Measurements from ENCODE around the gene AREL1.

AREL1 gene

DNA sequence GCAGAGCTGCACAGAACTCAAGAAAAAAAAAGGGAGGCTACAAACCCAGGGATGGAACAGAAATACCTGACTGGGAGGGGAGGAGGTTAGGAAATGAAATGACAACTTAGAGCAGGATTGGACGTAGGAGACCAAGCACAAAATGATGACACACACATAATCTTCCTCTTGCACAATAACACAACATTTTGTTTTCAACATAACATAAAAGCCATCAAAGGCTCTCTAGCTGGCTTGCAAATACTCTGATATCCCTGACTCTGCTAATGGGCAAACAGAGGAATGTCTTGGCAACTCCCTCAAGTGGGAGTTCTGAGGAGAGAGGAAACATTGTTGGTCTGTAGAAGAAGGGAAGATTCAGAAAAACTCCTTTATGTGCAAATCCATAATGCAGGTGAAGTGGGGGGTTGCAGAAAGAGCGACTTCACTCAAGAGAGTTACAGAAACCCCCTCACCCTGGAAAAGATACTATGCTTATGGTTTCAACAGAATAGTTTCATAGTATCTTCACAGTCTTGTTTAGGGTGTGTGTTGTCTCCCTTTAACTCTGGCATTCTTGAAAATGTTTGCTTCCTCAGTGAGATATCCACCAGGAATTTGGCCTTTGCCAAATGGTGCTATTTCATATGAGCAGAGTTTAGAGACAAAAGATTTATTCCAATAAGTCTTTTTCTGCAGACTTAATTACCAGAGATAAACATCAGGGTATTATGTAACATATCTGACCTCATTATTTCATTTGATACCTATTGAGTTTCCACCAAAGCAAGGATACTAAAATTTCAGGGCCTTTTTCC, 57.1 kb downstream of the AREL1 start:
- H3K4me1 ChIP-seq (ENCODE audit: control insufficient read depth, insufficient read depth, low read length) = no peaks in the 10 kb centered on the region
- no peak overlapping the region for H3K9ac ChIP-seq (ENCODE audit: low read depth, low read length)
- no peaks in the 10 kb centered on the region for H3K27me3 ChIP-seq (ENCODE audit: control insufficient read depth, insufficient read depth, low read length)
- H3K4me3 ChIP-seq (ENCODE audit: low read depth, low read length) = no peak overlapping the region
- no peaks in the 10 kb centered on the region for H3K9me3 ChIP-seq (ENCODE audit: control insufficient read depth, insufficient read depth, low read length)
- peaks cover 3% of the 10 kb centered on the region for H3K36me3 ChIP-seq (ENCODE audit: control insufficient read depth, insufficient read depth, low read length)

DNA sequence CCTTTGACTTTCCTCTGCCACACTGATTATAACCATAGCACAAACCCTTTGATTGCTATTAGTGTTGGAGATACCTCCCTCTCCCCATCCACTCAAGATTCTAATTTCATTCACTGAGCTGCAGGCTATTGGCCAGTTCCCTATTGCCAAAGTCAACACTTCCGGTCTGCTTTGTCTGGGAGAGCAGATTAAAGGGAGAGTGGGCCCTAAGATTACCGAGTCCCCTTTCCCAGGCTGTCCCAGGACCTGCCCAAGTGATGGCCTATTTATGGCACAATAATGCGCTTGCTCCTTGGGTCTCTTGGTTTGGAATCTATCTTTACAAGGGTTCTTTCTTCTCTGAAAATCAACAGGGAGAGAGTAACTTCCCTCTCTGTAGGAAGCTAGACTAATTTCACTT, 57.9 kb downstream of the AREL1 start:
- H3K9me3 ChIP-seq (ENCODE audit: control insufficient read depth, insufficient read depth, low read length) = no peaks in the 10 kb centered on the region
- no peaks in the 10 kb centered on the region for H3K27me3 ChIP-seq (ENCODE audit: control insufficient read depth, insufficient read depth, low read length)
- no peak overlapping the region for H3K9ac ChIP-seq (ENCODE audit: low read depth, low read length)
- no peaks in the 10 kb centered on the region for H3K4me1 ChIP-seq (ENCODE audit: control insufficient read depth, insufficient read depth, low read length)
- no peak overlapping the region for H3K4me3 ChIP-seq (ENCODE audit: low read depth, low read length)
- H3K36me3 ChIP-seq (ENCODE audit: control insufficient read depth, insufficient read depth, low read length) = peaks cover 3% of the 10 kb centered on the region

GRCh38 chr14:74653386-74654138, 59.3 kb downstream of the AREL1 start:
- Histone ChIP-seq H3K36me3 (ENCODE audit: control insufficient read depth, insufficient read depth, low read length) (peaks cover 3% of the 10 kb centered on the region), H3K9me3 (ENCODE audit: control insufficient read depth, insufficient read depth, low read length) (no peaks in the 10 kb centered on the region), H3K9ac (ENCODE audit: low read depth, low read length) (no peak overlapping the region), H3K27me3 (ENCODE audit: control insufficient read depth, insufficient read depth, low read length) (no peaks in the 10 kb centered on the region), H3K4me1 (ENCODE audit: control insufficient read depth, insufficient read depth, low read length) (no peaks in the 10 kb centered on the region), H3K4me3 (ENCODE audit: low read depth, low read length) (no peak overlapping the region)

DNA sequence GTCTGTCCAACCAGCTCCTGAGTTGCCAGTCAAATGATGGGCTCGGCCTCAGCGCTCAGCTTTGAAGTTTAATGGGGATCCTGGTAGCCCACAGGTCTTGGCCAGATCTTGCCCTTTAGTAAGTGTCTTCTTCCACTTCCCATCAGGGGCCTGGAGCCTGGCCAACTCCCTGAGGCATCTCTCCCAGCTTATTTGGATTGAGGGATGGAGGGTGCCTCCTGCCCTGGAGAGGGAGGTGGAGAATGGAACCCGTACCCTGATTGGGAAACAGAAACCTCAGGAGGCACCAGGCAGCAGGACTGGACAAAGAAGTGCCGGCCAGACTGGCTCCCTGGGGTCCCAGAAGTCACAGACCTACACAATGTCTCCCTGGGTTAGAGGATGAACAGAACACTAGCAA, 60.3 kb downstream of the AREL1 start:
- Histone ChIP-seq H3K4me1 (ENCODE audit: control insufficient read depth, insufficient read depth, low read length) (no peaks in the 10 kb centered on the region), H3K27me3 (ENCODE audit: control insufficient read depth, insufficient read depth, low read length) (no peaks in the 10 kb centered on the region), H3K36me3 (ENCODE audit: control insufficient read depth, insufficient read depth, low read length) (peaks cover 3% of the 10 kb centered on the region), H3K4me3 (ENCODE audit: low read depth, low read length) (no peak overlapping the region), H3K9me3 (ENCODE audit: control insufficient read depth, insufficient read depth, low read length) (no peaks in the 10 kb centered on the region), H3K9ac (ENCODE audit: low read depth, low read length) (no peak overlapping the region)

GRCh38 chr14:74650927-74651686, 61.8 kb downstream of the AREL1 start:
- no peak overlapping the region for H3K4me3 ChIP-seq (ENCODE audit: low read depth, low read length)
- H3K27me3 ChIP-seq (ENCODE audit: control insufficient read depth, insufficient read depth, low read length) = no peaks in the 10 kb centered on the region
- no peaks in the 10 kb centered on the region for H3K9me3 ChIP-seq (ENCODE audit: control insufficient read depth, insufficient read depth, low read length)
- no peak overlapping the region for H3K9ac ChIP-seq (ENCODE audit: low read depth, low read length)
- no peaks in the 10 kb centered on the region for H3K4me1 ChIP-seq (ENCODE audit: control insufficient read depth, insufficient read depth, low read length)
- H3K36me3 ChIP-seq (ENCODE audit: control insufficient read depth, insufficient read depth, low read length) = peaks cover 3% of the 10 kb centered on the region

- Histone ChIP-seq H3K27me3 (ENCODE audit: control insufficient read depth, insufficient read depth, low read length) (no peaks in the 10 kb centered on the region), H3K9me3 (ENCODE audit: control insufficient read depth, insufficient read depth, low read length) (no peaks in the 10 kb centered on the region), H3K9ac (ENCODE audit: low read depth, low read length) (no peak overlapping the region), H3K4me3 (ENCODE audit: low read depth, low read length) (no peak overlapping the region), H3K36me3 (ENCODE audit: control insufficient read depth, insufficient read depth, low read length) (peaks cover 3% of the 10 kb centered on the region), H3K4me1 (ENCODE audit: control insufficient read depth, insufficient read depth, low read length) (no peaks in the 10 kb centered on the region)
These were observed 63.2 kb downstream of the AREL1 start for GRCh38 chr14:74649673-74650072.

GRCh38 chr14:74649167-74649566, 63.7 kb downstream of the AREL1 start:
- no peaks in the 10 kb centered on the region for H3K4me1 ChIP-seq (ENCODE audit: control insufficient read depth, insufficient read depth, low read length)
- no peaks in the 10 kb centered on the region for H3K9me3 ChIP-seq (ENCODE audit: control insufficient read depth, insufficient read depth, low read length)
- no peak overlapping the region for H3K4me3 ChIP-seq (ENCODE audit: low read depth, low read length)
- H3K27me3 ChIP-seq (ENCODE audit: control insufficient read depth, insufficient read depth, low read length) = no peaks in the 10 kb centered on the region
- H3K36me3 ChIP-seq (ENCODE audit: control insufficient read depth, insufficient read depth, low read length) = peaks cover 3% of the 10 kb centered on the region
- H3K9ac ChIP-seq (ENCODE audit: low read depth, low read length) = no peak overlapping the region

DNA sequence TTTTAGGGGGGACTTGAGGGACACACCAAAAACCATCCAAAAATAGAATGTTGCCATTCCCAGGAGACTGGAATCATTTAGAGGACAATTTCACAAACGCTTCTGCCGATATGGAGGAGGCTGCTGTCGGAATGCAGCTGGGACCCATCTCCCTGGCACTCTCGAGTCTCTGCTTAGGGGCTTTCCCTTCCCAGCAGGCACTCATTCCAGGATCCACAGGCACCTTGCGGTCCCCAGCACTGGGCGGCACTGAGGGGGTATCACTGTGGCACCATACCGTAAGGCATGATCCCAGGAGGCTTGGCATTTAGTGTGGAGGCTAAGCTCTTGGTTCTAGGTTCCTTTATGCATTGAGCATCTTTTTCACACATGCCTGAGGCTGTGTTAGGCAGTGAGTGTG, 64.3 kb downstream of the AREL1 start:
- Histone ChIP-seq H3K27me3 (ENCODE audit: control insufficient read depth, insufficient read depth, low read length) (no peaks in the 10 kb centered on the region), H3K4me1 (ENCODE audit: control insufficient read depth, insufficient read depth, low read length) (no peaks in the 10 kb centered on the region), H3K4me3 (ENCODE audit: low read depth, low read length) (no peak overlapping the region), H3K36me3 (ENCODE audit: control insufficient read depth, insufficient read depth, low read length) (no peaks in the 10 kb centered on the region), H3K9me3 (ENCODE audit: control insufficient read depth, insufficient read depth, low read length) (no peaks in the 10 kb centered on the region), H3K9ac (ENCODE audit: low read depth, low read length) (no peak overlapping the region)

- Histone ChIP-seq H3K4me3 (ENCODE audit: low read depth, low read length) (no peak overlapping the region), H3K9ac (ENCODE audit: low read depth, low read length) (no peak overlapping the region), H3K36me3 (ENCODE audit: control insufficient read depth, insufficient read depth, low read length) (no peaks in the 10 kb centered on the region), H3K4me1 (ENCODE audit: control insufficient read depth, insufficient read depth, low read length) (no peaks in the 10 kb centered on the region), H3K27me3 (ENCODE audit: control insufficient read depth, insufficient read depth, low read length) (no peaks in the 10 kb centered on the region), H3K9me3 (ENCODE audit: control insufficient read depth, insufficient read depth, low read length) (no peaks in the 10 kb centered on the region)
These were observed 65.0 kb downstream of the AREL1 start for GRCh38 chr14:74647678-74648461.

DNA sequence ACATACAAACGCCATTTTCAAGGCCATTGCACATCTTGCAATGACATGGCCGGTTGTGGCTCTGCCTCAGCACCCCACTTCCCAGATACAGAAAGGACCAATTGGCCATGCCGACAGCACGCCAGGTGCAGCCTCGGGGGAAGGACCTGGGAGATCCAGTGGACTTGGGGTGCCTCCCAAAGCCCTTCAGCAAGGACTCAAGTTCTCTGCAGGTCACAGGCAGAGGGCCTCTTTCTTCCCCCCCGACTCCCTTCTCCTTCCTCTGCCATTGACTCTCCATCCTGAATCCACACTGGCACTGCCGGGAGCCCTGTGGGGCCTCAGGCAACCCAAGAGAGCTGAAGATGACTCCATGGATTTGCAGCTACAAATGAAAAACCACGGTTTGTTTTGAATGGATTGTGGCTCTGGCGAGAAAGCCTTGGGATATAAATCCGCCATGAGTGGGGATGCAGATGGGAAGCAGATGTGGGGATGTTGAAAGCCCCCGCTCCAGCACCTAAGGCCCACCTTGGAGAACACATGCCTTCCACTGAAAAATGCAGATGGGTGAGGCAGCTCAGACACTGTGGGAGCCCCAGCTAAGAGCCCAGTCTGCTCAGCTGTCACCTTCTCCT, 65.7 kb downstream of the AREL1 start:
- Histone ChIP-seq H3K9ac (ENCODE audit: low read depth, low read length) (no peak overlapping the region), H3K27me3 (ENCODE audit: control insufficient read depth, insufficient read depth, low read length) (no peaks in the 10 kb centered on the region), H3K4me3 (ENCODE audit: low read depth, low read length) (no peak overlapping the region), H3K4me1 (ENCODE audit: control insufficient read depth, insufficient read depth, low read length) (no peaks in the 10 kb centered on the region), H3K36me3 (ENCODE audit: control insufficient read depth, insufficient read depth, low read length) (no peaks in the 10 kb centered on the region), H3K9me3 (ENCODE audit: control insufficient read depth, insufficient read depth, low read length) (no peaks in the 10 kb centered on the region)
